Stimulated activated CD8-positive, alpha-beta memory T cell treated with anti-CD3 and anti-CD28 coated beads, Interleukin-4, amount 100 ng/mL, for 1 hour (primary cell): ENCODE measurements around the gene SLC25A34.
"Not testable (repeated sequence)": the region's sequence is repeated elsewhere in the genome, so short reads cannot be mapped to it uniquely, and the experiment has no call there.

Experiments
- DNase-seq, 2 donors: peaks; one replicate each; pipeline ENCODE4 v3.0.0-alpha.2; 2020; ENCODE audit warnings: low read depth in 2 of 2, low spot score in 1 of 2

Gene SLC25A34

DNA sequence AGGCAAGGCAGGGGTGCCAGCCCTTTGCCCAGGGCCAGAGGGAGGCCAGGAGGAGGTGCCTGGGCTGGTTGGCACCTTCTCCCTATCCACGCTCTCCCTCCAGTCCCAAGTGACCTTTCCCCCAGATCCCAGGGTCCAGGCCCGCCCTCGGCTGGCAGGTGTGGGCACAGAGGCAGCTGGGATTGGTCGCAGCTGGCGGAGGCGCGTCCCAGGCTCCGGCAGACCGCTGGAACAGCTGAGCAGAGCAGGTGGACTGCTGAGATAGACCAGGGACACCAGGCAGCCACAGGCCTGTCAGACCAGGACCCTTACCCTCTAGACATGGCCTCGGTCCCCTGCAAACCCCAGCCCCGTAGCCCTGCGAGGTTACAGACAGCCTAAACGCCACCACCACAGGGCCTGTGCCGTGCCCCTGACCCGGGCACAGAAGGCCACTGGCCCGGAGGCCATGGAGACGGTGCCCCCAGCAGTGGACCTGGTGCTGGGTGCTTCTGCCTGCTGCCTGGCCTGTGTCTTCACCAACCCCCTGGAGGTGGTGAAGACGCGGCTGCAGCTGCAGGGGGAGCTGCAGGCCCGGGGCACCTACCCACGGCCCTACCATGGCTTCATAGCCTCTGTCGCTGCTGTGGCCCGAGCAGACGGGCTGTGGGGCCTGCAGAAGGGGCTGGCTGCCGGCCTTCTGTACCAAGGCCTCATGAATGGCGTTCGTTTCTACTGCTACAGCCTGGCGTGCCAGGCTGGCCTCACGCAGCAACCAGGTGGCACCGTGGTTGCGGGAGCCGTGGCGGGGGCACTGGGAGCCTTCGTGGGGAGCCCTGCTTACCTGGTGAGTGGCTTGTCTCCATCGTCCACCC lies at the start of gene SLC25A34:
SLC25A34 (plus strand) TSS at position 221 of the 854 bp plus-strand sequence; CDS start at position 449, 228 bp downstream.
- no peak for DNase-seq

DNA sequence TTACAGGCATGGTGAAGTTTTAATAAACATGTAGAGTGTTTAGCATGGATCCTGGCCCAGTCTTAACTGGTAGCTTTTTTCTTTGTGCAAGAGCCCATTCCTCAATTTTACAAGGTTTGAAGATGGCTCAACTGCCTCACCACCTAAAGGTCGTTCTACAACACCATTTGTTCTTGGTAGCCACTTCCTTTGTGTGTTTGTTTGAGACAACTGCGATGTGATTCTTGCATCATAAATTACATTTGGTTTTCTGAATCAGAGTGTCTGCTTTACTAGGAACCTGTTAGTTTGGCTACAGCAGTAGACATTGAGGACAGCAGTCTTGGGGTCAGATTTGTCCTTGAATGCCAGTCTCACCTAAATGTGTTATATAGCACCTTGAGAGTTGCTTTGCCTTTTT lies 48.6 kb upstream of the SLC25A34 start:
- no peak for DNase-seq

DNA sequence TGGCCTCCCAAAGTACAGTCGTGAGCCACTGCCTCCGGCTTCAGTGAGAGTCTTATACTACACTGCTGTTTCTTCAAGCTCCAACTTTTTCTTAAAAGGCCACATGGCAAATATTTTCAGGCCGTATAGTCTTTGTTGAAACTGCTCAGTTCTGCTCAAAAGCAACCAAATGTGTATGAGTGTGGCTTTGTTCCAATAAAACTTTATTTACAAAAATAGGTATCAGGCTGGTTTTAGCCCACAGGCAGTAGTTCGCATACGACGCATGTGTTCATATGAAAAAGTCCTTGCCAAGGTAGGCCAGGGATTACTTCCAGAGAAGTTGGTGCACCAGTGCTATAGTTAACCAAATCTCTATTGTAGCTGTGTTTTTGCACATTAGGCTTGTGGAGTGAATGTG lies 45.7 kb upstream of the SLC25A34 start:
- no peak for DNase-seq

DNA sequence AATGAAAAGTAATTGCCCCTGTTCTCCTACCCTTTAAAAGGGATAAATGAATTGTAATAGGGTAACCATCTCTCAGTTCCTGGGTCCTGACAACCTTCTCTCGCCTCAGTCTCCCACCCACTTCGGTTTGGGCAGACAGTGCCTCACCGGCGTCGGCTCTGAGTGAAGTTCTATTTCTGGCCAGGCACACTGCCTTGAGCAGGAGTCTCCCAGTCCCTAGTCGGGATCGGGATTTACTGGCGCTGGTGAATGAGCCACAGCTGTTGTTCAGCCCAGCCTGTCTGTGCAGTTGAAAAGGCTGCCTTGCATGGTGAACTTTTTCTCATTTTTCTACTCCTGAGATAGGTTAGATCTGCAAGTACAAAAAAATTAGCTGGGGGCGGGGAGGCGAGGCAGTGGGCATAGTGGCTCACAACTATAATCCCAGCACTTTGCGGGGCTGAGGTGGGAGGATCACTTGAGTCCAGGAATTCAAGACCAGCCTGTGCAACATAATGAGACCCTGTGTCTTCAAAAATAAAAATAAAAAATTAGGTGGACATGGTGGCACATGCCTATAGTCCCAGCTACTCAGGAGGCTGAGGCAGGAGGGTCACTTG lies 44.5 kb upstream of the SLC25A34 start:
- DNase-seq: no peak

DNA sequence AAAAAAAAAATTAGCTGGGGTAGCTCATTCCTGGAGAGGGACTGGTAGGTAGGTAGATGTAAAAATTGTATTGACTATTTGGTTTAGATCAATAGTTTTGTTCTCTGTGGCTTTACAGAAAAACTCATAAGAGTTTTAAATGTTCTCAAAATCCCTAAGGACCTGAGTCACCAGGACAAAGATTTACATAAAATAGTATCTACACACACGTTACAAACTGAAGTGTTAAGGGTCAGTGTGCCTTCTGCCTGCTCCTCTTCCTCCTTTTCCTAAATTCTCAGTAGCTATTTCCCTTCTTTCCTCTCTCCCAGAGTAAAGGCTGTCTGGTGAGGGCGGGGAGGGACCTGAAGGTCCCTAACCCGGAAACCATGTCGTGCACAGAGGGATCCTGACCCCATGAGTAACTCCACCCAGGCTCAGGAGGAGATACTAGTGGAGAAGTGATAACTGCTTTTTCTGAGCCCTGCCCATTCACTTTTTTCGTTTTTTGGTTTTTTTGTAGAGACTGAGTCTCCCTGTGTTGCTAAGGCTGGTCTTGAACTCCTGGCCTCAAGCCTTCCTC lies 43.9 kb upstream of the SLC25A34 start:
- no peak for DNase-seq

DNA sequence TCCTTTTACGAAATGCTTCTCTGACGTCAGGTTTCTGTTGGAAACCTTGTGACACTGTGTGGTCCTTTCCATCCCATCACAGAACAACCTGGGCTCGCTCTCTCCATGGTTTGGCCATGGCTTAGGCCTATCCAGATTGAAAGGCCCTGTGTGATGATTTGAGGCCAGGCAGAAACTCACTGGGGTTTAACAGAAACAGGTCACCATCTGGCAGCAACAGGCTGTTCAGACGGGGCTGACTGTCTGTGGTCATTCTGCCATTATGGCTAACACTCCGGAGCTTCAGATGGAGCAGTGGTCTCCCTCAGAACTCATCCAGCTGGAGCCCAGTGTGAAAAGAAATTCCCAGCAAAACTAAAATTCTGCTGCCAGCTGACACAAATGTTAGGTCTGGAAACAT lies 42.7 kb upstream of the SLC25A34 start:
- DNase-seq: no peak

DNA sequence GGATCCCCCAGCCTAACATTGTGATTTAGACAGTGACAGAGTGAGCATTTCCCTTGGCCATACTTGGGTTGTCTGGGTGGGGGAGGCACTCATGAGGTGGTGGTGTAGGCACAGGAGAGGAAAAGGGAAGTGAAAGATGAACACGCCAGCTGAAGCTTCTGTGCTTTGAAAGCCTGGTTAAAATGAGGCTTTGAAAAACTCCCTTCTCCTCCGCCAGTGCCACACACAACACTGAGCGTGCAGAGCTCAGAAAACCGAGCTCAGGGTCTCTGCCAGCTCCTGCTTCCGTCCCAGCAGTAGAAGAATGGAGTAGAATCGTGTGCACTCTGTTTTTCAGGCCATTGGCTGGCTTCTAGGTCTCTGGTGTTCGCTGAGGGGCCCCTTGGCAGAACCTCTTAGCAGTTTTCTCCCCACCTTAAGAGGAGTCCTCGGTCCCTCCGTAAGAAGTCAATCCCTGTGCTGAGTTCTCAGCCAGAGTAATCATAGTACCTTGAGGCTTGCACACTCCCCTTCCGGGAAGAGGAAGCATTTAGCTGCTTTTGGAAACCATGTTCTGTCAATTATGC lies 39.0 kb upstream of the SLC25A34 start:
- no peak for DNase-seq

DNA sequence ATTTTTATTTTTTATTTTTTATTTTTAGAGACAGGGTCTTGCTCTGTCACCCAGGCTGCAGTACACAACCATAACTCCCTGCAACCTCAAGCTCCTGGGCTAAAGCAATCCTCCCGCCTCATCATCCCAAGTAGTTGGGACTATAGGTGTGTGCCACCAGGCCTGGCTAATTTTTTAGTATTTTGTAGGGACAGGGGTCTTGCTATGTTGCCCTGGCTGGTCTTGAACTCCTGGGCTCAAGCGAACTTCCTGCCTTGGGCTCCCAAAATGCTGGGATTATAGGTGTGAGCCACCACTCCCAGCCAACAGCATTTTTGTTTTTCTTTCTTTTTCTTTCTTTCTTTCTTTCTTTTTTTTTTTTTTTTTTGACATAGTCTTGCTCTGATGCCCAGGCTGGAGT lies 37.9 kb upstream of the SLC25A34 start:
- no peak for DNase-seq

DNA sequence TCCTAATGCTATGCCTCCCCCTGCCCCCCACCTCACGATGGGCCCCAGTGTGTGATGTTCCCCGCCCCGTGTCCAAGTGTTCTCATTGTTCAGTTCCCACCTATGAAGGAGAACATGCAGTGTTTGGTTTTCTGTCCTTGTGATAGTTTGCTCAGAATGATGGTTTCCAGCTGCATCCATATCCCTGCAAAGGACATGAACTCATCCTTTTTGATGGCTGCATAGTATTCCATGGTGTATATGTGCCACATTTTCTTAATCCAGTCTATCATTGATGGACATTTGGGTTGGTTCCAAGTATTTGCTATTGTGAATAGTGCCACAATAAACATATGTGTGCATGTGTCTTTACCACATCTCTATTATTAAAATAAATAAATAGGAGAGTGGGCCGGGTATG lies 36.7 kb upstream of the SLC25A34 start:
- DNase-seq: not testable (repeated sequence)

DNA sequence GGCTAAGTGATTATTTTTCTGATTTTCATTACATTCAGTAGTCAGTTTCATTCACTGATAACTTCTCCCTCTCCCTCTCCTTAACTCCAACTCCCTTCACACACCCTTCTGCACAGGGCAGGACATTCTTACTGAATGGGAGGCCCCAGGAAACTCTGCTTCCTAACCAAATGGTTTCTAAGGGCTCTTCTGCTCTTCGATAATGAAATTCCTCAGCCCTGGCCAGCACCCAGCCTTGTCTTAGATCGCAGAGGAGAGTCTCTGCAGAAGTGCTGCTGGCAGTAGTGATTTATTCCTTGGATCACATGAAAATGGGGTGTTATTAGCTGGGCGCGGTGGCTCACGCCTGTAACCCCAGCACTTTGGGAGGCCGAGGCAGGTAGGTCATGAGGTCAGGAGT lies 35.5 kb upstream of the SLC25A34 start:
- no peak for DNase-seq

DNA sequence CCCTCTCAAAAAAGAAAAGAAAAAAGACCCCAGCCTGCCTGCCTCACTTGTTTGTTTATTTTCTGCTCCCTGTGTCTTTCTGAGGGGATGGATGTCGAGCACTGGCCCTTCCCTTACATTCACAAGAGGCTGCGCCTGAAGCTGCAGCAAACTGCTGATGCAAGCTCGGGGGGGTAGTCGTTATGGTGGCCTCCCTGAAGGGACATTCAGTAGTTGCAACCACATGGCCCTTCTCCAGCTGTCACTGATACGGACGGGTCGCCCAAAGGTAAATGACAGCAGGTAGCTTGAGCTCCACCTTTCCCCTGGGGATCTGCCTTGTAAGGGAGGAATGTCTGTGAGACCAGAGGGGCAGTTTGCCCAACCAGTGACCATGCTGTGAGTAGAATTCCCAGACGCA lies 34.3 kb upstream of the SLC25A34 start:
- no peak for DNase-seq

DNA sequence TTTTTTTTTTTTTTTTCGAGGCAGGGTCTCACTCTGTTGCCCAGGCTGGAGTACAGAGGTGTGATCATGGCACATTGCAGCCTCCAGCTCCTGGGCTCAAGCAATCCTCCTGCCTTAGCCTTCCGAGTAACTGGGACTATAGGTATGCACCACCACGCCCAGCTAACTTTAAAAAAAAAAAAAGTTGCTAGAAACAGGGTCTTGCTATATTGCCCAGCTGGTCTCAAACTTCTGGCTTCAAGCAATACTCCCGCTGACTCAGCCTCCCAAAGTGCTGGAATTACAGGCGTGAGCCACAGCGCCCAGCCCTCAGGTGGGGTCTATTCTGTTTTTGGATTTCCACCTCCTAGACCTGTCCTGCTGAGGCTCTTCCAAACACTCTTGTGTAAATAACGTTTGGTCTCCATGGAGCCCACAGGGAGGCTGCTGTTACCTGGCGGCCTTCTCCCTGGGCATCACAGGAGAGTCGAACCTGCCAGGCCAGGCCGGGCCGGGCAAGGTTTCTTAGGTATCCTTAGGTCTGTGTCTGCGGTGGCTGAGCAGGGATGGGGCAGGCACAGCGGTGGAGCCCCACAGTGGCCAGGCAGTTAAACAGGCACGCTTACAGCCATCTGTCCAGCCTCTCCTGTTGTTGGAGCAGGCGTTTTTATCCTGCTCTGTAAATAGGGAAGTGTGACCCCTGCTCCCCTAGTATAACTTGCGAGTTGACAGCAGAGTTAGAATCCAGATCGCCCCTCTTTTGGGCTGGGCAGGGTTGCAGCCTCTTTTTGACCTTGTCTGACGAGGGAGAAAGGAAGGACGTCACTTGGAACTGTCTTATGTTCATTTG lies 33.1 kb upstream of the SLC25A34 start:
- no peak for DNase-seq

DNA sequence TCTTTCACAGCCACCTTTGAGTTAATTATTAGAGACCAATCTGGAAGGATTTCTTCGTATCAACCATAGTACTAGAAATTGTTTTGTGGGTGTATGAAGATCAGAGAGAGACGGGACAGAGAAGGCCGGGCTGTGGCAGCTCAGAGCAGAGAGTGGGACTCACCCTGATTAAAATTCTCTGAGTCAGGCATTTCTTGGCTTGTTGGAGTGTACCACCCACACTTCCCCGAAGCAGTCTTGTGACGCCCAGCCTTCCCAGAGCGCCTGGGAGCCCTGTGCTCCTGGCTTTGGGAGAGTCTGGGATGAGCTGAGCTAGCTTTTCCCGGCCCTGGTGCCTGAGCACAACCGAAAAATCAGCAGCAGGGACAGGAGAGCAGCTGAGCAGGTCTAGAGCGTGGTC lies 32.5 kb upstream of the SLC25A34 start:
- DNase-seq: no peak

DNA sequence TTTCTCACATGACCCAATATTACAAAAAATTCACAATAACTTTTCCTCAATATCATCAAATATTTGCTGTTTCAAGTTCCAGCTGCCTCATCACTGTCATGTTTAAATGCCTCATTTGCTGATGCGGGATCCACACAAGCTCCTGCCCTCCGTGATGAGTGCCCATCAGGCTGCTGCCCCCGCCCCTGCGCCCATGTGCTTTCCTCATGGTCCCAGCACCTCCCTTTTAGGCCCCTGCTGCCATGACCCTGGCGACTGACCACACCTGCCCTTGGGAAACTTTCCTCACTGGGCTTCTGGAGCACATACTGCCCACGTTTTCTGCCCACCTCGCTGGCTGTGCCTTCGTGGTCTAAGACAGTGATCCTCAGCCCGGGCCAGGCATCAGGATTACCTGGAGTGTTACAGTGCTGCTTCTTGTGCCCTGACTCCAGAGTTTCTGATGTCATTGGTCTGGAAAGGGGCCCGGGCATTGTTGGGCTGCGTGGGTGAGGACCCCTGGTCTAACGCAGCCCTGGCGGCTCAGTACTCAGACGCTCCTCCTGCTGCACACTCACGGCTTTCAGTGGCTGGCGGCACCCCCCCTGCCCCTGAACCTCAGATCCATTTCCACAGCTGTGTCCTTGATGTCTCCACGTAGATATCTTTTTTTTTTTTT lies 31.4 kb upstream of the SLC25A34 start:
- no peak for DNase-seq

DNA sequence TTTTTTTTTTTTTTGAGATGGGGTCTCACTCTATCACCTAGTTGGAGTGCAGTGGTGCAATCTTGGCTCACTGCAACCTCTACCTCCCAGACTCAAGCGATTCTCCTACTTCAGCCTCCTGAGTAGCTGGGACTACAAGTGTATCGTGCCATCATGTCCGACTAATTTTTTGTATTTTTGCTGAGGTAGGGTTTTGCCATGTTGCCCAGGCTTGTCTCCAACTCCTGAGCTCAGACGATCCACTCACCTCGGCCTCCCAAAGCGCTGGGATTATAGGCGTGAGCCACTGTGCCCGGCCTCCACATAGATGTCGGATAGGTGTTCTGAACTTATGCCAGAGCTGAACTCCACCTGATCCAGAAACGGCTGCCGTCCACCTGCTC lies 30.9 kb upstream of the SLC25A34 start:
- DNase-seq: no peak

DNA sequence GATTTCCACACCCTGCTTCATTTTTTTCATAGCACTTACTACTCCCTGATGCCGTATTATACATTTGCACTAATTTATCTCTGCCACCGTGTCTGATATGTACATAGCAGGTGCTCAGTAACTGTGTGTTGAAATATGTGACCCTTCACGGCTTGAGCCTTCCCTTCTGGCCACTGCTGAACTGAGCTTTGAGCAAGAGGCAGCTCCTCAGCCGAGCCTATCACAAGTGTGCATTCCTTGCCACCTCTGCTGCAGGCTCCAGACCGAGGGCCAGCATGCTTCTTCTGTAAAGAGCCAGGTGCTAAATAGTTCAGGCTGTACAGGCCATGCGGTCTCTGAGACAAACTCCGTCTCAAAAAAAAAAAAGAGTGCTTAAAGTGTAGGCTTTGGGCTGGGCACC lies 29.3 kb upstream of the SLC25A34 start:
- DNase-seq: no peak

DNA sequence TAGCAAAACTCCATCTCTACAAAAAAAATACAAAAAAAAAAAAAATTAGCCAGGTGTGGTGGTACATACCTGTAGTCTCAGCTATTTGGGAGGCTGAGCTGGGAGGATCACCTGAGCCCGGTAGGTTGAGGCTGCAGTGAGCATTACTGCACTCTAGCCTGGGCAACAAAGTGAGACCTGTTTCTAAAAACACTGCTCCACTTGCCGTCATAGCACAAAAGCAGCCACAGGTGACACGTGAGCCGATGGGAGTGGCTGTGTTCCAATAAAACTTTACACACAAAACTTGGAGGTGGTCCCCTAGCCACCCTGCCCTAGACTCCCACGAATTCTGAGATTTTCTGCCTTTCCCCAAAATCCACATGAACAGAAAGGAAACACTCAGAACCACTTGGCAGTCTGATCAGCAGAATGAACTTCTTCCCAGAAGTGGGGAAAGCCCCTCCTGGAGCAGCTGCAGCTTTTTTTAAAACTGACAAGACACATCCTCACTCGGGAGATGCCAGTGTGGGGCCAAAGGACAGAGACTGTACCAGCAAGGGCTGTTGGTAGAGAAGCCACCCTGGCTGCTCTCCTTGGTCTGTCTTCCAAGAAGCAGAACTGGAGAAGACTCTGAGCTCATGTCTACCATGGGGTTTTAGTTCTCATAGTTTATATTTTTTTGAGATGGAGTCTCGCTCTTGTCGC lies 28.7 kb upstream of the SLC25A34 start:
- no peak for DNase-seq

DNA sequence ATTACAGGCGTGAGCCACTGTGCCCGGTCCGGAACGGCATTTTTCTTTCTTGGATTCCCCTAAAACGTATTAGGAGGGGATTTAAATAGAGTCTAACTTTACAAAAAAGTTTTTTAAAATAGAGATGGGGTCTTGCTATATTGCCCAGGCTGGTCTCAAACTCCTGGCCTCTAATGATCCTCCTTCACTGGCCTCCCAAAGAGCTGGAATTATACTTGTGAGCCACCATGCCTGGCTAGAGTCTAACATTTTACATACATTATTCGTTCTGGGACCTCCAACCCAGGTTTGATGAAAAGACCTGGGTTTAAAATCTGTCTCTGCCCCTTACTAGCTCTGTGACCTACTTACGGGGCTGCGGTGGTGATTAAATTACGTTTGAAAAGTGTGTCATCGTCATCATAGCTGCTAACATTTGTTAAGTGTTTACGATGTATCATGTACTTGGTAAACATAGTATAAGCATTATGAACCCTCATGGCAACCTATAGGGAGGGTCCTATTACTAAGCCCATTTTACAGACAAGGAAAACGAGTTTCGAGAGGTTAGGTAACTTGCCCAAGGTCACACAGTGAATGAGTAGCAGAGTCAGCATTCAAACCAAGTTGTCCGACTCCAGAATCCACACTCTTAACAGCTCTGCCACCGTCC lies 27.4 kb upstream of the SLC25A34 start:
- DNase-seq: no peak

DNA sequence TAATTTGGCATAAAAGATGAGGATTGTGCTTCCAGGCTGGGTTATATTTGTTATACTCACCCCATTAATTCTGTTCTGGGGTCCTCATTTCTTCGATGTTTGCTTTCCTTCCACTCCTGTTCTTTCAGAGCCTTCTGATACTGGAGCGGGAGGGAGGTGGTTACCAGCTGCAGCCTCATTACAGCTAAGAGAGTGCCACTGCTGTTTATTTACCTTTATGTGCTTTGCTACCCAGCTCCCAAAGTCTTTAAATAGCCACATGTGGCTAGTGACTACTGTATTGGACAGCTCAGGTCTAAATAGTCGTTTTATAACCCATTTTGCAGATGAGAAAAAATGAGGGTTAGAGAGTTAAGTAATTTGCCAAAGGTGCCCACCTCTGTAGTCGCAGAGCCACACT lies 26.8 kb upstream of the SLC25A34 start:
- DNase-seq: no peak

DNA sequence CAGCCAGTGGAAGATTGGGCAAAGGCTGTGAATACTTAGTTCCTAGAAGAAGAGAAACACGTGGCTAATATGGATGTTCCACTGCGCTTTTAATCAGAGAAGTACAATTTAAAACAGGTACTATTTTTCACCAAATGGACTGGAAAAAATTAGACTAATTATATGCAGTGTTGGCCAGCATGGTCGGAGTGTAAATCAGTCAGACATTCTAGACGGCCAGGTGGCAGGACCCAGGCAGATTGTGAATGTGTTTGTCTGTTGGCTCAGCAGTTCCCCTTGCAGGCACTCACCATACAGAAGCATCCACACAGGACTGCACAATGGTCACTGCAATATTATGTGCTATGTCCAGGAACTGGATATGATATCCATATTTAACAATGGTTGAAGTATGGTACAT lies 23.9 kb upstream of the SLC25A34 start:
- DNase-seq: no peak
